GM21786 (cell line): ENCODE results near the gene L1CAM.

ENCODE experiments used
- ATAC-seq: cut with Tn5 transposase; IDR thresholded peaks from one replicate; pipeline ENCODE4 v1.9.1; 2021; ENCODE audit not compliant: unreplicated experiment

Gene L1CAM

GRCh38 chrX:153812220-153812619 is 73.8 kb downstream of the L1CAM start:
- ATAC-seq, result no peak
